Uterus (tissue), 2 donors: ENCODE results near the gene ADAP2.

Experiments
- POLR2A ChIP-seq, 2 donors: fragments of 450-650 bp; IDR thresholded peaks; one replicate each; pipeline ENCODE4 v1.6.1; 2016; ENCODE audit warnings: antibody characterized with exemption in 2 of 2, mild to moderate bottlenecking in 1 of 2, moderate library complexity in 1 of 2
- TF ChIP-seq, protein P1 (sequence below), 4 experiments: fragments of 200-600 bp in 2 of 4; fragments of 450-650 bp in 2 of 4; sonication (generic) in 2 of 4; IDR thresholded peaks; one replicate each; pipeline ENCODE4 v1.5.1; 2016 to 2019; ENCODE audit warnings: antibody characterized with exemption in 4 of 4, mild to moderate bottlenecking in 2 of 4, moderate library complexity in 1 of 4

GRCh38 chr17:30933966-30934365, 12.2 kb downstream of the ADAP2 start:
- no peak for TF ChIP-seq POLR2A (IDR thresholded peaks at IDR 0.05)
- TF ChIP-seq, protein P1, sequence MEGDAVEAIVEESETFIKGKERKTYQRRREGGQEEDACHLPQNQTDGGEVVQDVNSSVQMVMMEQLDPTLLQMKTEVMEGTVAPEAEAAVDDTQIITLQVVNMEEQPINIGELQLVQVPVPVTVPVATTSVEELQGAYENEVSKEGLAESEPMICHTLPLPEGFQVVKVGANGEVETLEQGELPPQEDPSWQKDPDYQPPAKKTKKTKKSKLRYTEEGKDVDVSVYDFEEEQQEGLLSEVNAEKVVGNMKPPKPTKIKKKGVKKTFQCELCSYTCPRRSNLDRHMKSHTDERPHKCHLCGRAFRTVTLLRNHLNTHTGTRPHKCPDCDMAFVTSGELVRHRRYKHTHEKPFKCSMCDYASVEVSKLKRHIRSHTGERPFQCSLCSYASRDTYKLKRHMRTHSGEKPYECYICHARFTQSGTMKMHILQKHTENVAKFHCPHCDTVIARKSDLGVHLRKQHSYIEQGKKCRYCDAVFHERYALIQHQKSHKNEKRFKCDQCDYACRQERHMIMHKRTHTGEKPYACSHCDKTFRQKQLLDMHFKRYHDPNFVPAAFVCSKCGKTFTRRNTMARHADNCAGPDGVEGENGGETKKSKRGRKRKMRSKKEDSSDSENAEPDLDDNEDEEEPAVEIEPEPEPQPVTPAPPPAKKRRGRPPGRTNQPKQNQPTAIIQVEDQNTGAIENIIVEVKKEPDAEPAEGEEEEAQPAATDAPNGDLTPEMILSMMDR (IDR thresholded peaks at IDR 0.05) = no peak
